SK-N-SH (cell line): ENCODE results near the gene ANKRD39. TPM values are rescaled to one million over a fixed set of nuclear protein-coding genes. Genes with fewer than 3 reads are reported as not detected.

Experiments
- CTCF ChIA-PET: fragments of 300-600, 350-600 bp; formaldehyde crosslinking; extraction: SDS; loops from one replicate; lab custom pipeline; 2021; lab: Yijun Ruan, JAX
- POLR2A ChIA-PET: fragments of 350-600 bp; sonication (Branson Sonifier 250); formaldehyde crosslinking; extraction: SDS; loops from one replicate; lab custom pipeline; 2020; ENCODE audit warnings: antibody characterized with exemption, inconsistent platforms; lab: Yijun Ruan, JAX
- DNase-seq: peaks from one replicate; pipeline ENCODE4 v3.0.0; 2012
- H2AFZ ChIP-seq: fragments of 200-600 bp; sonication (generic); 2 replicates; pipeline ENCODE4 v1.8.1; 2016; ENCODE audit warnings: antibody characterized with exemption, mild to moderate bottlenecking, low read depth
- H3F3A ChIP-seq: fragments of 200-600 bp; sonication (generic); replicated peaks from 2 replicates; pipeline ENCODE3; 2016; ENCODE audit warnings: antibody characterized with exemption, mild to moderate bottlenecking; ENCODE audit not compliant: insufficient read depth
- H3K27ac ChIP-seq, 2 experiments: fragments of 200-500 bp in 1 of 2; fragments of 200-600 bp in 1 of 2; sonication (Bioruptor generic) in 1 of 2; sonication (generic), shearing (Covaris generic) in 1 of 2; 2 replicates each; pipeline versions ENCODE4 v1.5.1 to v1.6.1; 2014 to 2016; ENCODE audit warnings: low read depth in 2 of 2, inconsistent platforms in 1 of 2, low read length in 1 of 2, mild to moderate bottlenecking in 1 of 2, mixed read lengths in 1 of 2
- H3K27me3 ChIP-seq: fragments of 200-600 bp; sonication (generic), shearing (Covaris generic); 2 replicates; pipeline ENCODE4 v1.6.1; 2016; ENCODE audit warnings: mixed run types; ENCODE audit not compliant: insufficient read depth
- H3K36me3 ChIP-seq, 2 experiments: fragments of 200-500 bp in 1 of 2; fragments of 200-600 bp in 1 of 2; sonication (Bioruptor generic) in 1 of 2; sonication (generic) in 1 of 2; replicated peaks in 1 of 2; 2 replicates each; pipeline versions ENCODE3 to v1.5.1; 2014 to 2016; ENCODE audit warnings: low read length in 1 of 2, mild to moderate bottlenecking in 1 of 2; ENCODE audit not compliant: insufficient read depth in 2 of 2, control insufficient read depth in 1 of 2
- H3K4me1 ChIP-seq, 2 experiments: fragments of 200-500 bp in 1 of 2; fragments of 200-600 bp in 1 of 2; sonication (Bioruptor generic) in 1 of 2; sonication (generic), shearing (Covaris generic) in 1 of 2; 2 replicates each; pipeline versions ENCODE4 v1.5.1 to v1.6.1; 2014 to 2016; ENCODE audit warnings: low read depth in 1 of 2, low read length in 1 of 2, mixed run types in 1 of 2; ENCODE audit not compliant: insufficient read depth in 2 of 2, control insufficient read depth in 1 of 2
- H3K4me2 ChIP-seq: fragments of 200-600 bp; sonication (generic), shearing (Covaris generic); 2 replicates; pipeline ENCODE4 v1.6.1; 2017; ENCODE audit warnings: mixed run types
- H3K4me3 ChIP-seq, 2 experiments: fragments of 200-500 bp in 1 of 2; fragments of 200-600 bp in 1 of 2; sonication (Bioruptor generic) in 1 of 2; sonication (generic), shearing (Covaris generic) in 1 of 2; 2 replicates each; pipeline versions ENCODE4 v1.5.1 to v1.8.1; 2014 to 2016; ENCODE audit warnings: low read depth in 2 of 2, inconsistent platforms in 1 of 2, low read length in 1 of 2, mild to moderate bottlenecking in 1 of 2, mixed read lengths in 1 of 2, moderate library complexity in 1 of 2
- H3K79me2 ChIP-seq: fragments of 200-600 bp; sonication (generic); 2 replicates; pipeline ENCODE4 v1.8.1; 2017; ENCODE audit warnings: mild to moderate bottlenecking; ENCODE audit not compliant: insufficient read depth
- H3K9ac ChIP-seq: fragments of 200-600 bp; sonication (generic); 2 replicates; pipeline ENCODE4 v1.6.1; 2017; ENCODE audit warnings: mixed run types
- H3K9me2 ChIP-seq: fragments of 200-600 bp; sonication (generic); 2 replicates; pipeline ENCODE4 v1.6.1; 2017; ENCODE audit warnings: mixed run types
- H3K9me3 ChIP-seq: fragments of 200-600 bp; sonication (generic); 2 replicates; pipeline ENCODE4 v1.6.1; 2017; ENCODE audit warnings: mixed run types, mild to moderate bottlenecking, moderate library complexity
- H4K20me1 ChIP-seq: fragments of 200-600 bp; sonication (generic); 2 replicates; pipeline ENCODE4 v1.6.1; 2017; ENCODE audit warnings: mild to moderate bottlenecking, mixed run types; ENCODE audit not compliant: insufficient read depth
- EZH2phosphoT487 ChIP-seq: fragments of 200-600 bp; sonication (generic); IDR thresholded peaks from 2 replicates; pipeline ENCODE4 v1.6.1; 2017; ENCODE audit warnings: low read depth, mixed run types, mild to moderate bottlenecking, antibody characterized with exemption, moderate library complexity, borderline replicate concordance
- FOXM1 ChIP-seq: IDR thresholded peaks from 2 replicates; pipeline ENCODE4 v1.4.0; 2012; ENCODE audit warnings: low read depth, mild to moderate bottlenecking
- JUND ChIP-seq: IDR thresholded peaks from 2 replicates; pipeline ENCODE4 v1.4.0; 2012
- POLR2AphosphoS5 ChIP-seq: IDR thresholded peaks from 2 replicates; pipeline ENCODE4 v1.6.1; 2012; ENCODE audit warnings: low read depth, low read length
- RCOR1 ChIP-seq: fragments of 150-350 bp; IDR thresholded peaks from 2 replicates; pipeline ENCODE4 v1.6.1; 2017; ENCODE audit warnings: antibody characterized with exemption, low read length
- RFX5 ChIP-seq: IDR thresholded peaks from 2 replicates; pipeline ENCODE4 v1.6.1; 2012; ENCODE audit warnings: mild to moderate bottlenecking, improper control_type of control experiment, low read length
- RXRA ChIP-seq: IDR thresholded peaks from 2 replicates; pipeline ENCODE4 v1.4.0; 2012; ENCODE audit warnings: low read depth, mild to moderate bottlenecking, borderline replicate concordance
- SIN3A ChIP-seq: IDR thresholded peaks from 2 replicates; pipeline ENCODE4 v1.6.1; 2012; ENCODE audit warnings: low read depth, mild to moderate bottlenecking, low read length, moderate library complexity, borderline replicate concordance
- TCF12 ChIP-seq: IDR thresholded peaks from 2 replicates; pipeline ENCODE4 v1.4.0; 2012
- TEAD4 ChIP-seq: IDR thresholded peaks from 2 replicates; pipeline ENCODE4 v1.4.0; 2012; ENCODE audit warnings: mild to moderate bottlenecking, borderline replicate concordance; ENCODE audit not compliant: insufficient read depth
- WGBS: methylation state at CpG from one replicate; pipeline ENCODE4 v1.1.6; 2017; ENCODE audit warnings: low lambda C conversion rate; 5-methylcytosine and 5-hydroxymethylcytosine counted together
- polyA plus RNA-seq, 3 experiments: library from polyadenylated mRNA; depleted of rRNA; stranded (reverse); fragments of >200 nt; gene quantifications; 2 replicates each; pipeline ENCODE4 v1.2.3, GENCODE V29; 2012
- TF ChIP-seq, protein P1 (sequence below): IDR thresholded peaks from 2 replicates; pipeline ENCODE4 v1.4.0; 2012; ENCODE audit warnings: low read depth, borderline replicate concordance

ANKRD39 gene
- polyA plus RNA-seq, 1 of the 3 experiments (the other 2 are of a cell fraction), result 11.8 TPM

DNA sequence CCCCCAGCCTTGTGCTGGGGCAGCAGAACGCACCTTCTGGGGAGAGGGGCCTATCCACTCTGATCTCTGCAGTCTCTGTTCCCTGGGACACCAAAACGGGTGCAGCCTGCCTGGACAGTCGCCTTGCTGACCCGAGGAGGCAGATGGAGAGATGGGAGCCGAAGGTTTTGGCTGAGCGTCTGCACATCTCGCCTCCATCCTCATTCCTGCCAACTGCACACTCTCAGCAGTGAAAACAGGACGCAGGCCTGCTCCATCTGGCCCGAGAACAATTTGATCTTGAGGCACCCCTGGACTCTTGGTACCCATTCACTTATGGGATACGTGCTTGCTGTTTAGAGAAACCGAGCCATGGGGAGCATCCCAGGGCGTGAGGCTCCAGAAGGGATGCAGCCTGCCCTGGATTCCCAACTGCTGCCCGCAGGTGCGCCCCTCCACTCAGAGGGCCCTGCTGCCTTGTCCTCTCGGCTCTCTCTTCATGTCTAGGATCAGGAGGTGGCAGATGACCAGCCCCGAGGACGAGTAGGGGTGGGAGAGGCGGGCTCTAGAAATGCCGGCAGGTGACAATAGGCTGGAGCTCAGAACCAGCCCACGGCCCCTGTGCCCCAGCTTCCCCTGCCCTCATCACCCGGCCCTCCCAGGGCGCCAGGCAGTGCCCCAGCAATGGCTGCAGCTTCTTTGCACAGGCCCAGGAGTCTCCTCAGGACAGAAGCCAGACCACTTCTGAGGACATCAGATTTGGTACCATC is 21.2 kb upstream of the ANKRD39 start (continued):
- TF ChIP-seq RFX5 (no peak), JUND (no peak), POLR2AphosphoS5 (no peak)
- TF ChIP-seq, protein P1, sequence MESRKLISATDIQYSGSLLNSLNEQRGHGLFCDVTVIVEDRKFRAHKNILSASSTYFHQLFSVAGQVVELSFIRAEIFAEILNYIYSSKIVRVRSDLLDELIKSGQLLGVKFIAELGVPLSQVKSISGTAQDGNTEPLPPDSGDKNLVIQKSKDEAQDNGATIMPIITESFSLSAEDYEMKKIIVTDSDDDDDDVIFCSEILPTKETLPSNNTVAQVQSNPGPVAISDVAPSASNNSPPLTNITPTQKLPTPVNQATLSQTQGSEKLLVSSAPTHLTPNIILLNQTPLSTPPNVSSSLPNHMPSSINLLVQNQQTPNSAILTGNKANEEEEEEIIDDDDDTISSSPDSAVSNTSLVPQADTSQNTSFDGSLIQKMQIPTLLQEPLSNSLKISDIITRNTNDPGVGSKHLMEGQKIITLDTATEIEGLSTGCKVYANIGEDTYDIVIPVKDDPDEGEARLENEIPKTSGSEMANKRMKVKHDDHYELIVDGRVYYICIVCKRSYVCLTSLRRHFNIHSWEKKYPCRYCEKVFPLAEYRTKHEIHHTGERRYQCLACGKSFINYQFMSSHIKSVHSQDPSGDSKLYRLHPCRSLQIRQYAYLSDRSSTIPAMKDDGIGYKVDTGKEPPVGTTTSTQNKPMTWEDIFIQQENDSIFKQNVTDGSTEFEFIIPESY, result no peak

DNA sequence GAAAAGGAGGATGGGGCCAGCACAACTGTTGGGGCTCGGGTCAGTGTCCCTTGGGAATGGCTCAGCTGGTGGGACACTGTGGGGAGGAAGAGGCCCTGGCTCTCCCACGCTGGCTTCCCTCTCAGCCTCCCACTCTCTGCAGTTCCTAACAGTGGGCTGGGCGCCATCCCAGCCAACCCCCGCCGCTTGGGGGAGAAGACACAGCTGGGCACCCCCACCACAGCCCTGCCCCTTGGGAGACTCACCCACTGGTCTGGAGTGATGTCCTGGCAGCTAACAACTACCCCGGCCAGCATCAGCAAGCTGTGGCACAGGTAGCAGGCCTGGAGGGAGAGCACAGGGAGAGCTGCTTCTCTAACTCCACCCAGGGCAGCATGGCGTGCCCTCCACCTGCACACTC is 20.4 kb upstream of the ANKRD39 start:
- Histone ChIP-seq H3K9me3 (no peaks in the 10 kb centered on the region), H2AFZ (no peak overlapping the region), H3K4me2 (no peak overlapping the region), H3F3A (no peaks in the 10 kb centered on the region), H3K9ac (no peak overlapping the region), H3K79me2 (no peaks in the 10 kb centered on the region), H3K27ac (no peak overlapping the region; a peak in 1 of 4 replicates), H3K4me3 (no peak overlapping the region), H3K4me1 (peaks cover under 1 to 45% of the 10 kb centered on the region in 2 experiments; a peak in 2 of 4 replicates), H3K36me3 (no peaks in the 10 kb centered on the region), H3K27me3 (no peaks in the 10 kb centered on the region), H4K20me1 (no peaks in the 10 kb centered on the region), H3K9me2 (no peaks in the 10 kb centered on the region)
- ChIA-PET CTCF (interaction anchor here (1.0 to 2.1 kb wide), 4 partner anchors 9 to 73 kb away, joined by 4 to 11 read pairs (median 8); partner anchors contain the start of genes ANKRD39 and SEMA4C), POLR2A (interaction anchor here (1.4 kb wide), 1 partner anchor 20 kb away, joined by 3 read pairs; the partner anchor contains the start of gene ANKRD39)
- no peak for DNase-seq
- TF ChIP-seq FOXM1, result no peak
- no peak for TF ChIP-seq EZH2phosphoT487
- no peak for TF ChIP-seq TEAD4
- TF ChIP-seq RFX5, result no peak
- no peak for TF ChIP-seq TCF12
- no peak for TF ChIP-seq JUND
- TF ChIP-seq POLR2AphosphoS5, result no peak
- no peak for TF ChIP-seq RXRA
- WGBS, result 71% methylated on average over 4 of the region's 7 CpGs

DNA sequence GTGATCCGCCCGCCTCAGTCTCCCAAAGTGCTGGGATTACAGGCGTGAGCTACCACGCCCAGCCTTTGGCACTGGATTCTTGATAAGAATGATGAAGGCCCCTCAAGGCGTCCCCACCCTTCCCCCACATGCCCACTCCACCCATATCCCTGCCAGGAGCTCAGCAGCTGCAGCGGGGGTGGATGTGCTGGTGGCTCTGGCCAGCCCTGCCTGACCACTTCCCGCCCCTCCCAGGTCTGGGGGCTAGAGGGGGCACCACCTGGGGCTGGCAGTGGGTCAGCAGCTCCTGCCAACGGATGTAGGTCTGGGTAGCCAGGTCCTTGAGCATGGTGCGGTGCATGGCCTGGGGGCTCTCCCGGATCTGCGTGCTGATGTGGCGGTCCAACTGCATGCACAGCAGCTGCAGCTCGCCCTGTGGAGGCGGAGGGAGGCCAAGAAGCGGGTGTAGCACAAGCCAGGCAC is 19.8 kb upstream of the ANKRD39 start:
- no peaks in the 10 kb centered on the region for H3F3A ChIP-seq
- H3K4me2 ChIP-seq, result no peak overlapping the region
- TF ChIP-seq POLR2AphosphoS5, result no peak
- no peak for TF ChIP-seq SIN3A
- no peak for TF ChIP-seq RCOR1
- TF ChIP-seq JUND, result no peak
- TF ChIP-seq, all 33 proteins: peak for 0
- peaks cover 6 to 47% of the 10 kb centered on the region in 2 experiments; a peak in 2 of 4 replicates for H3K4me1 ChIP-seq
- H3K9me2 ChIP-seq, result no peaks in the 10 kb centered on the region
- no peaks in the 10 kb centered on the region for H4K20me1 ChIP-seq
- no peak overlapping the region; a peak in 1 of 4 replicates for H3K27ac ChIP-seq
- 89% methylated on average over 13 of the region's 15 CpGs for WGBS
- CTCF ChIA-PET, result interaction anchor here (1.0 to 2.1 kb wide), 3 partner anchors 9 to 73 kb away, joined by 4 to 11 read pairs (median 9); partner anchors contain the start of genes ANKRD39 and SEMA4C
- H3K9me3 ChIP-seq, result no peaks in the 10 kb centered on the region
- no peak overlapping the region for H3K4me3 ChIP-seq
- DNase-seq, result peak; percentile 68
- H3K9ac ChIP-seq, result no peak overlapping the region
- H3K36me3 ChIP-seq, result no peaks in the 10 kb centered on the region
- no peak overlapping the region for H2AFZ ChIP-seq
- H3K27me3 ChIP-seq, result no peaks in the 10 kb centered on the region
- POLR2A ChIA-PET, result interaction anchor here (1.4 kb wide), 1 partner anchor 20 kb away, joined by 3 read pairs; the partner anchor contains the start of gene ANKRD39
- no peaks in the 10 kb centered on the region for H3K79me2 ChIP-seq
